K562 (cell line): Measurements from ENCODE around the gene SLC17A8. TPM values are rescaled to one million over a fixed set of nuclear protein-coding genes. Genes with fewer than 3 reads are reported as not detected.
A peak's percentile ranks its signal among the peaks of the same experiment; 100 is the strongest.

Experiments used
- CBFA2T2 ChIP-seq: fragments of 450-650 bp; conservative IDR thresholded peaks from 2 replicates; pipeline ENCODE4 v1.6.1; 2017; ENCODE audit warnings: mild to moderate bottlenecking
- CC2D1A ChIP-seq: fragments of 450-650 bp; IDR thresholded peaks from 2 replicates; pipeline ENCODE4 v1.6.1; 2017; ENCODE audit warnings: mild to moderate bottlenecking
- CHCHD3 ChIP-seq: fragments of 250-450 bp; sonication (Bioruptor Pico); IDR thresholded peaks from 2 replicates; pipeline ENCODE4 v2.1.2; 2022; ENCODE audit warnings: mild to moderate bottlenecking
- CHD2 ChIP-seq: IDR thresholded peaks from 2 replicates; pipeline ENCODE4 v1.6.1; 2011; ENCODE audit warnings: low read depth, low read length
- E2F3 ChIP-seq: fragments of 250-450 bp; sonication (Bioruptor Pico); IDR thresholded peaks from 2 replicates; pipeline ENCODE4 v1.4.0; 2020; ENCODE audit warnings: mild to moderate bottlenecking
- FOXM1 ChIP-seq, 2 experiments: fragments of 450-650 bp in 1 of 2; sonication (generic) in 1 of 2; formaldehyde crosslinking in 1 of 2; IDR thresholded peaks; 2 replicates each; pipeline versions ENCODE4 v1.6.1 to v1.9.0; 2017 to 2022; ENCODE audit warnings: low read depth in 2 of 2, mild to moderate bottlenecking in 2 of 2, missing genetic modification reagents in 1 of 2, moderate library complexity in 1 of 2
- GTF2A2 ChIP-seq: IDR thresholded peaks from 2 replicates; pipeline ENCODE4 v1.6.1; 2016; ENCODE audit warnings: mild to moderate bottlenecking, missing genetic modification characterization, missing compliant biosample characterization
- MAFF ChIP-seq: IDR thresholded peaks from 2 replicates; pipeline ENCODE4 v1.6.1; 2012; ENCODE audit warnings: low read length, improper control_type of control experiment
- MCM5 ChIP-seq: fragments of 450-650 bp; IDR thresholded peaks from 2 replicates; pipeline ENCODE4 v1.6.1; 2016; ENCODE audit warnings: low read depth
- MEIS2 ChIP-seq: fragments of 450-650 bp; IDR thresholded peaks from 2 replicates; pipeline ENCODE4 v1.6.1; 2014; ENCODE audit warnings: mild to moderate bottlenecking; ENCODE audit not compliant: partially characterized antibody
- MXI1 ChIP-seq: IDR thresholded peaks from 2 replicates; pipeline ENCODE4 v1.6.1; 2011; ENCODE audit warnings: low read depth, mild to moderate bottlenecking, improper control_type of control experiment, low read length
- NUFIP1 ChIP-seq: fragments of 450-650 bp; IDR thresholded peaks from 2 replicates; pipeline ENCODE4 v1.6.1; 2018; ENCODE audit not compliant: partially characterized antibody
- PML ChIP-seq: IDR thresholded peaks from 2 replicates; pipeline ENCODE4 v1.6.1; 2012; ENCODE audit warnings: low read length, inconsistent platforms
- RUNX1 ChIP-seq: sonication (generic); IDR thresholded peaks from 2 replicates; pipeline ENCODE4 v1.6.1; 2016; ENCODE audit warnings: antibody characterized with exemption, low read depth
- SMAD4 ChIP-seq: fragments of 250-450 bp; sonication (Bioruptor Pico); conservative IDR thresholded peaks from 2 replicates; pipeline ENCODE4 v1.8.0; 2021; ENCODE audit warnings: inconsistent platforms, mild to moderate bottlenecking, moderate library complexity
- SOX6 ChIP-seq: fragments of 450-650 bp; IDR thresholded peaks from 2 replicates; pipeline ENCODE4 v1.6.1; 2014; ENCODE audit warnings: mild to moderate bottlenecking
- ZNF124 ChIP-seq: sonication (generic); formaldehyde crosslinking; IDR thresholded peaks from 2 replicates; pipeline ENCODE4 v1.8.1; 2022; ENCODE audit warnings: missing genetic modification reagents
- ZNF175 ChIP-seq: fragments of 200-800 bp; sonication (Bioruptor generic); IDR thresholded peaks from 2 replicates; pipeline ENCODE4 v1.6.1; 2016; ENCODE audit warnings: low read depth, mild to moderate bottlenecking, missing genetic modification characterization, missing compliant biosample characterization
- ZNF282 ChIP-seq: sonication (generic); formaldehyde crosslinking; IDR thresholded peaks from 2 replicates; pipeline ENCODE4 v1.8.1; 2023; ENCODE audit warnings: missing genetic modification reagents
- ZNF347 ChIP-seq: fragments of 450-650 bp; formaldehyde crosslinking; IDR thresholded peaks from 2 replicates; pipeline ENCODE4 v1.4.0; 2020; ENCODE audit warnings: low read depth, mild to moderate bottlenecking, moderate library complexity
- ZNF589 ChIP-seq: fragments of 200-800 bp; sonication (Bioruptor generic); IDR thresholded peaks from 2 replicates; pipeline ENCODE4 v1.6.1; 2016; ENCODE audit warnings: low read depth, missing genetic modification characterization, missing compliant biosample characterization
- ZNF780A ChIP-seq: fragments of 250-450 bp; sonication (Bioruptor Pico); IDR thresholded peaks from 2 replicates; pipeline ENCODE4 v1.5.0; 2021; ENCODE audit warnings: mild to moderate bottlenecking
- polyA plus RNA-seq, 8 experiments: library from polyadenylated mRNA; depleted of rRNA in 4 of 8; stranded (reverse) in 5 of 8; unstranded in 3 of 8; fragments of >200 nt; fragmentation: Nextera tagmentation in 2 of 8; fragmentation: Illumina TruSeq in 1 of 8; extraction: Ambion mirVana in 2 of 8; extraction: Trizol in 1 of 8; gene quantifications; 2 replicates each; pipeline versions ENCODE4 v1.2.1 to v1.2.3, GENCODE V29; 2011 to 2014; ENCODE audit warnings: inconsistent platforms in 1 of 8, missing spikeins in 1 of 8
- total RNA-seq, 7 experiments: library from RNA; depleted of rRNA in 6 of 7; stranded (reverse); fragments of >200 nt in 6 of 7; fragmentation: Illumina TruSeq in 2 of 7; extraction: Trizol in 2 of 7; gene quantifications; 2 replicates each; pipeline versions ENCODE4 v1.2.1 to v1.2.3, GENCODE V29; 2011 to 2021; ENCODE audit warnings: low replicate concordance in 1 of 7
- TF ChIP-seq, protein P1 (sequence below): sonication (generic); formaldehyde crosslinking; IDR thresholded peaks from 2 replicates; pipeline ENCODE4 v1.8.0; 2022; ENCODE audit warnings: mild to moderate bottlenecking, missing genetic modification reagents
- TF ChIP-seq, protein P2 (sequence below), 2 experiments: fragments of 200-800 bp in 1 of 2; sonication (Bioruptor generic) in 1 of 2; sonication (generic) in 1 of 2; formaldehyde crosslinking in 1 of 2; IDR thresholded peaks in 1 of 2; conservative IDR thresholded peaks in 1 of 2; 2 replicates each; pipeline versions ENCODE4 v1.5.0 to v1.6.1; 2016 to 2020; ENCODE audit warnings: missing compliant biosample characterization in 1 of 2, missing genetic modification characterization in 1 of 2, missing genetic modification reagents in 1 of 2
- TF ChIP-seq, protein P3 (sequence below): conservative IDR thresholded peaks from 2 replicates; pipeline ENCODE4 v1.6.1; 2011; ENCODE audit warnings: low read depth, mild to moderate bottlenecking, low read length; ENCODE audit not compliant: control insufficient read depth
- TF ChIP-seq, protein P4 (sequence below), 2 experiments: fragments of 450-650 bp in 1 of 2; sonication (generic) in 1 of 2; formaldehyde crosslinking in 1 of 2; IDR thresholded peaks in 1 of 2; conservative IDR thresholded peaks in 1 of 2; 2 replicates each; pipeline versions ENCODE4 v1.6.1 to v1.8.1; 2016 to 2023; ENCODE audit warnings: mild to moderate bottlenecking in 2 of 2, moderate library complexity in 2 of 2, inconsistent platforms in 1 of 2, missing genetic modification reagents in 1 of 2

SLC17A8 gene
- total and polyA plus RNA-seq, 9 of the 15 experiments (the other 6 are each of a cell fraction or from before 2014, with no cell fraction given): 0.03 TPM; not detected in 8

DNA sequence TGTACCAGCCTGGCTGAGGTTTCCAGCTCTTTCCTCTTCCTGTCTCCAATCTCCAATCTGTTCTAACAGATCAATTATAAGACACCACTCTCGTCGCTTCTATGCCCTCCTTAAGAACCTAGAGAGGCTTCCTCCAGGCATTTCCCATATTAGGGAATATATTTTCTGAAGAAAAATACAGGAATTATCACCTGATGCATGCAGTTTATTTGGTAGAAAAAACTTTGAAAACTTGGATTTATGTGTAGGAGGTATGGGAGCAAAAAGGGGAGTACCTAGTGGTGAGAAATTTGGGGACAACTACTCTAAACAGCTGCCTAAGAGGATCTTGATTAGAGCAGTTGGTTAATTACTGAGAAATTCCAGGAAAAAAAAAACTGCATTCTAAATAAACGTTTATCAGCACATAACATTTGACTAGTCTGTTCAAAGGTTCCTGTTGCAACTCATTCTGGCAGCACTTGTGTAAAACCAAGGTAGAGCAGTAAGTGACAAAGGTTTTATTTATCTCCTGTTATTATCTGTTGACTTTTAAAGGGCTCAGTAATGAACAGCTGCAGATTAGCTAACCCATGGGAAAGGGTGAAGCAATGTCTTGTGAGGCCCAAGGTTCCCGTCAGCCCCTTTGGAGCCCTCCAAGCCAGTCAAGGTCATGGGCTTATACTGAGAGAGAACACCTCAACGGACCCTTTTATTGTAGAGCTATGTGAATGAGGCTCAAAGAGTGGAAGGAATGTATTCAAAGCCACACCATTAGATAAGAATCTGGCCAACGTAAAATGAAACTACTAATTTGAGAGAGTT lies 80.4 kb downstream of the SLC17A8 start (continued):
- TF ChIP-seq FOXM1 (IDR thresholded peaks at IDR 0.05; ENCODE audit: low read depth) (peak; percentile 79; the same call in 1 of the 2 replicates), FOXM1 (CRISPR knock-in tag; IDR thresholded peaks at IDR 0.05; ENCODE audit: low read depth) (no peak), ZNF589 (CRISPR knock-in tag) (0 out of 2 replicates have a peak, but pooled peaks have one; percentile 68), GTF2A2 (tag) (no peak), CHCHD3 (CRISPR knock-in tag) (no peak), RUNX1 (no peak), SMAD4 (CRISPR knock-in tag) (no peak), ZNF347 (CRISPR knock-in tag) (no peak), E2F3 (no peak), MAFF (no peak; the same call in 1 of the 2 replicates), NUFIP1 (no peak), CBFA2T2 (peak; percentile 61), ZNF780A (CRISPR knock-in tag) (no peak), SOX6 (peak; percentile 91), PML (peak; percentile 35; the same call in 1 of the 2 replicates), ZNF175 (CRISPR knock-in tag) (no peak), ZNF124 (CRISPR knock-in tag) (no peak), MEIS2 (peak; percentile 72), MCM5 (no peak), MXI1 (no peak), CC2D1A (no peak), ZNF282 (no peak), CHD2 (no peak)
- TF ChIP-seq, protein P1, sequence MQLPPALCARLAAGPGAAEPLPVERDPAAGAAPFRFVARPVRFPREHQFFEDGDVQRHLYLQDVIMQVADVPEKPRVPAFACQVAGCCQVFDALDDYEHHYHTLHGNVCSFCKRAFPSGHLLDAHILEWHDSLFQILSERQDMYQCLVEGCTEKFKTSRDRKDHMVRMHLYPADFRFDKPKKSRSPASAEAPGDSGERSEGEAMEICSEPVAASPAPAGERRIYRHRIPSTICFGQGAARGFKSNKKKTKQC (CRISPR knock-in tag): no peak
- TF ChIP-seq, protein P2, sequence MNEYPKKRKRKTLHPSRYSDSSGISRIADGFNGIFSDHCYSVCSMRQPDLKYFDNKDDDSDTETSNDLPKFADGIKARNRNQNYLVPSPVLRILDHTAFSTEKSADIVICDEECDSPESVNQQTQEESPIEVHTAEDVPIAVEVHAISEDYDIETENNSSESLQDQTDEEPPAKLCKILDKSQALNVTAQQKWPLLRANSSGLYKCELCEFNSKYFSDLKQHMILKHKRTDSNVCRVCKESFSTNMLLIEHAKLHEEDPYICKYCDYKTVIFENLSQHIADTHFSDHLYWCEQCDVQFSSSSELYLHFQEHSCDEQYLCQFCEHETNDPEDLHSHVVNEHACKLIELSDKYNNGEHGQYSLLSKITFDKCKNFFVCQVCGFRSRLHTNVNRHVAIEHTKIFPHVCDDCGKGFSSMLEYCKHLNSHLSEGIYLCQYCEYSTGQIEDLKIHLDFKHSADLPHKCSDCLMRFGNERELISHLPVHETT (CRISPR knock-in tag; conservative IDR thresholded peaks at IDR 0.05 in 1 of 2, IDR thresholded peaks at IDR 0.05 in 1 of 2): no peak
- TF ChIP-seq, protein P3, sequence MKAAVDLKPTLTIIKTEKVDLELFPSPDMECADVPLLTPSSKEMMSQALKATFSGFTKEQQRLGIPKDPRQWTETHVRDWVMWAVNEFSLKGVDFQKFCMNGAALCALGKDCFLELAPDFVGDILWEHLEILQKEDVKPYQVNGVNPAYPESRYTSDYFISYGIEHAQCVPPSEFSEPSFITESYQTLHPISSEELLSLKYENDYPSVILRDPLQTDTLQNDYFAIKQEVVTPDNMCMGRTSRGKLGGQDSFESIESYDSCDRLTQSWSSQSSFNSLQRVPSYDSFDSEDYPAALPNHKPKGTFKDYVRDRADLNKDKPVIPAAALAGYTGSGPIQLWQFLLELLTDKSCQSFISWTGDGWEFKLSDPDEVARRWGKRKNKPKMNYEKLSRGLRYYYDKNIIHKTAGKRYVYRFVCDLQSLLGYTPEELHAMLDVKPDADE: no peak
- TF ChIP-seq, protein P4, sequence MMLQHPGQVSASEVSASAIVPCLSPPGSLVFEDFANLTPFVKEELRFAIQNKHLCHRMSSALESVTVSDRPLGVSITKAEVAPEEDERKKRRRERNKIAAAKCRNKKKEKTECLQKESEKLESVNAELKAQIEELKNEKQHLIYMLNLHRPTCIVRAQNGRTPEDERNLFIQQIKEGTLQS (IDR thresholded peaks at IDR 0.05): no peak
- TF ChIP-seq, protein P4 (CRISPR knock-in tag; conservative IDR thresholded peaks at IDR 0.05): no peak
